GM12864 (cell line): ENCODE data around the gene SIM2.

Experiments used
- DNase-seq: peaks from one replicate; pipeline ENCODE4 v3.0.0-alpha.2; 2011; ENCODE audit warnings: low read depth
- H3K4me3 ChIP-seq: 2 replicates; pipeline ENCODE4 v1.5.1; 2011; ENCODE audit warnings: mild to moderate bottlenecking, low read depth, low read length, control low read depth
- TF ChIP-seq, protein P1 (sequence below): IDR thresholded peaks from 2 replicates; pipeline ENCODE4 v1.5.1; 2011; ENCODE audit warnings: low read depth, mild to moderate bottlenecking, moderate library complexity, low read length, control low read depth, inconsistent platforms; ENCODE audit errors: missing control alignments

SIM2 gene

GRCh38 chr21:36717976-36718375 is 19.1 kb downstream of the SIM2 start:
- TF ChIP-seq, protein P1, sequence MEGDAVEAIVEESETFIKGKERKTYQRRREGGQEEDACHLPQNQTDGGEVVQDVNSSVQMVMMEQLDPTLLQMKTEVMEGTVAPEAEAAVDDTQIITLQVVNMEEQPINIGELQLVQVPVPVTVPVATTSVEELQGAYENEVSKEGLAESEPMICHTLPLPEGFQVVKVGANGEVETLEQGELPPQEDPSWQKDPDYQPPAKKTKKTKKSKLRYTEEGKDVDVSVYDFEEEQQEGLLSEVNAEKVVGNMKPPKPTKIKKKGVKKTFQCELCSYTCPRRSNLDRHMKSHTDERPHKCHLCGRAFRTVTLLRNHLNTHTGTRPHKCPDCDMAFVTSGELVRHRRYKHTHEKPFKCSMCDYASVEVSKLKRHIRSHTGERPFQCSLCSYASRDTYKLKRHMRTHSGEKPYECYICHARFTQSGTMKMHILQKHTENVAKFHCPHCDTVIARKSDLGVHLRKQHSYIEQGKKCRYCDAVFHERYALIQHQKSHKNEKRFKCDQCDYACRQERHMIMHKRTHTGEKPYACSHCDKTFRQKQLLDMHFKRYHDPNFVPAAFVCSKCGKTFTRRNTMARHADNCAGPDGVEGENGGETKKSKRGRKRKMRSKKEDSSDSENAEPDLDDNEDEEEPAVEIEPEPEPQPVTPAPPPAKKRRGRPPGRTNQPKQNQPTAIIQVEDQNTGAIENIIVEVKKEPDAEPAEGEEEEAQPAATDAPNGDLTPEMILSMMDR: no peak
- DNase-seq: no peak
- no peak overlapping the region for H3K4me3 ChIP-seq

DNA sequence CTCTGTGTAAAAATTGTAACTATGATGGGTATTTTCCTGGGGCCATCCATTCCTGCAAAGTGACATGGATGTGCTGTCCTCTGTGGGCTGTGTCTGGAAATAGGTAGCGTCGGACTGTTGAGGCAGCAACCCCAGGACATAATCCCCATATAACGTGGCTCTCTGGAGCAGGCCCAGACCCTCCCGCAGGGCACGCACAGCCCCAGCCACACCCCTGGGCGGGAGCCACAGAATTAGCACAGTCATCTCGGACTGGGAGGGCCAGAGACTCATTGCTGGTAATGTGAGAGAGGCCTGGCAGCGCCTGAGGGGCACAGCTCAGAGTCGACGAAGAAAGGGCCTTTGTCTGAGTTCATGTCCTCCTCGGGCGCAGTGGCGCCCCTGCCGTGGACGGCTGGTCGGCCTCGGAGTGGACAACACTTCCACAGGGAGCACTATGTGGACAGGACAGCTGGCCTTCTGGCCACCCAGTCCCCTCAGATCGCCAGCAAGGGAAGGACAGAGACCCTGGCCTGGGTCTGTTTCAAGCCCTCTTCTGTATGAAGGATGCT is 20.1 kb downstream of the SIM2 start:
- DNase-seq: no peak
- TF ChIP-seq, protein P1: no peak
- H3K4me3 ChIP-seq: no peak overlapping the region

GRCh38 chr21:36719614-36720013 is 20.7 kb downstream of the SIM2 start:
- TF ChIP-seq, protein P1: no peak
- no peak overlapping the region for H3K4me3 ChIP-seq
- DNase-seq: no peak

DNA sequence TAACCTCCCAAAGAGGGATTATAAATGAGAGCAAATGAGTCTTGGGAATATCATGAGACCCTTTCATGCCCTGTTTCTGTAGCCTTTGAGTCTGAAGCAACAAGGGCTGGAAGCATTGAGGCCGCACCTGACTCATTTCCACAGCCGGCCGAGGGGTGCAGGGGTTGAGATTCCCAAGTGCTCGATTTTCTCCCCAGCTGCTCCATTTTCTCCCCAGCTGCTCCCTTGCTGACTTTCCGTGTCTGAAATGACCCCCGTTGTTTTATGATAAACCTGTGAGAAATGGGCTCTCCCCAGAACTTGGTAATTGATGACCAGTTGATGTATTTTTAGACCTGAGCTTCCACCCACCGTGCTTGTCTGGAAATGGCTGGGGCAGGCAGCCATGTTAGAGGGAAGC is 22.9 kb downstream of the SIM2 start:
- no peak for DNase-seq
- H3K4me3 ChIP-seq: no peak overlapping the region
- TF ChIP-seq, protein P1: no peak

GRCh38 chr21:36722370-36723368 is 23.8 kb downstream of the SIM2 start:
- DNase-seq: no peak
- H3K4me3 ChIP-seq: no peak overlapping the region
- TF ChIP-seq, protein P1: no peak

GRCh38 chr21:36723371-36723881 is 24.5 kb downstream of the SIM2 start:
- TF ChIP-seq, protein P1: no peak
- no peak overlapping the region for H3K4me3 ChIP-seq
- DNase-seq: no peak

- no peak overlapping the region for H3K4me3 ChIP-seq
- TF ChIP-seq, protein P1: no peak
- no peak for DNase-seq
These were observed 25.7 kb downstream of the SIM2 start for GRCh38 chr21:36724660-36725059.
